ENCODE results near the gene ANKRD39. TPM values are rescaled to one million over a fixed set of nuclear protein-coding genes. Genes with fewer than 3 reads are reported as not detected.

Gene ANKRD39
- total and polyA plus RNA-seq, 2 of the 8 experiments (the other 6 are each of a cell fraction or from before 2014, with no cell fraction given): 18.5 to 21.3 TPM

- Histone ChIP-seq H3K79me1 (ENCODE audit: low read depth, low read length) (no peaks in the 10 kb centered on the region), H3K18ac (ENCODE audit: extremely low read depth, low read length) (no peak overlapping the region), H2BK120ac (replicated peaks; ENCODE audit: low read depth, low read length) (no peak overlapping the region), H3K9ac (replicated peaks in 1 of 4; ENCODE audit: extremely low read depth in 1 of 4, low read depth in 3 of 4, low read length in 3 of 4) (no peak overlapping the region), H2AFZ (ENCODE audit: low read length) (no peak overlapping the region), H3K56ac (replicated peaks; ENCODE audit: insufficient read length, low read depth, low read length) (no peak overlapping the region), H3K36me3 (ENCODE audit: control insufficient read depth in 2 of 4, insufficient read depth in 4 of 4, low read length in 3 of 4) (no peaks in the 10 kb centered on the region), H4K91ac (replicated peaks; ENCODE audit: insufficient read length, low read length) (no peak overlapping the region), H2BK15ac (ENCODE audit: low read length) (no peak overlapping the region), H3K27ac (ENCODE audit: low read depth, low read length) (no peak overlapping the region), H4K20me1 (replicated peaks in 1 of 2; ENCODE audit: control insufficient read depth in 1 of 2, insufficient read depth in 2 of 2, low read length in 2 of 2) (no peaks in the 10 kb centered on the region), H3K4ac (replicated peaks; ENCODE audit: insufficient read length, low read depth, low read length) (no peak overlapping the region), H2BK5ac (ENCODE audit: low read depth, low read length) (no peak overlapping the region), H2BK20ac (ENCODE audit: low read length) (no peak overlapping the region), H3K79me2 (ENCODE audit: control insufficient read depth in 1 of 2, insufficient read depth in 2 of 2, low read length in 2 of 2) (no peaks in the 10 kb centered on the region), H3K14ac (ENCODE audit: insufficient read length) (no peak overlapping the region), H3K4me3 (ENCODE audit: extremely low read depth in 1 of 4, insufficient read depth in 2 of 4, low read depth in 3 of 4, low read length in 4 of 4) (no peak overlapping the region), H3K4me1 (replicated peaks in 1 of 4; ENCODE audit: control insufficient read depth in 3 of 4, insufficient read depth in 4 of 4, low read length in 3 of 4) (no peaks in the 10 kb centered on the region), H2AK5ac (ENCODE audit: low read depth, low read length) (no peak overlapping the region), H3K4me2 (ENCODE audit: insufficient read depth in 1 of 2, low read depth in 2 of 2, low read length in 2 of 2) (no peak overlapping the region), H4K5ac (ENCODE audit: insufficient read length, low read depth, low read length) (no peak overlapping the region), H3K27me3 (replicated peaks in 1 of 4; ENCODE audit: control insufficient read depth in 3 of 4, extremely low read depth in 1 of 4, insufficient read depth in 3 of 4, low read length in 3 of 4) (no peaks in the 10 kb centered on the region), H3K9me3 (ENCODE audit: insufficient read depth in 2 of 2, low read depth in 1 of 2, low read length in 1 of 2) (no peaks in the 10 kb centered on the region), H3K23me2 (ENCODE audit: low read depth, low read length) (peaks cover 8% of the 10 kb centered on the region), H4K8ac (ENCODE audit: extremely low read depth, insufficient read depth, low read length) (no peak overlapping the region), H3K23ac (ENCODE audit: insufficient read length) (no peak overlapping the region), H2BK12ac (ENCODE audit: low read depth, low read length) (no peak overlapping the region)
- DNase-seq (ENCODE audit: low read depth in 1 of 2, low spot score in 2 of 2): no peak
- POLR2A ChIA-PET (ENCODE audit: partially characterized antibody): interaction anchor here (1.2 to 1.8 kb wide), 2 partner anchors 28 to 57 kb away, joined by 3 read pairs; no protein-coding TSS in a partner anchor
- 86% methylated on average over 3 of the region's 3 CpGs; no CpG with 5 or more reads in 1 of the 2 experiments for WGBS, 2 experiments (ENCODE audit: extremely low coverage in 1 of 2, insufficient coverage in 1 of 2, insufficient read length in 1 of 2, insufficient replicate concordance in 2 of 2, low coverage in 1 of 2, low lambda C conversion rate in 2 of 2, missing lambda C conversion rate in 1 of 2)
- CTCF ChIA-PET (ENCODE audit: partially characterized antibody): interaction anchor here (1.1 kb wide), 1 partner anchor 139 kb away, joined by 3 read pairs; no protein-coding TSS in a partner anchor
- no peak for FAIRE-seq
- TF ChIP-seq CTBP2 (IDR thresholded peaks at IDR 0.05; ENCODE audit: borderline replicate concordance, insufficient read depth, insufficient read length, low read length) (no peak), SIRT6 (IDR thresholded peaks at IDR 0.05; ENCODE audit: low read length) (no peak), RAD21 (IDR thresholded peaks at IDR 0.05 in 1 of 2, conservative IDR thresholded peaks at IDR 0.05 in 1 of 2; ENCODE audit: low read depth in 2 of 2, low read length in 2 of 2) (no peak), TAF7 (optimal IDR thresholded peaks at IDR 0.05; ENCODE audit: borderline replicate concordance, low read depth, low read length) (no peak), CTCF (IDR thresholded peaks at IDR 0.05; ENCODE audit: control extremely low read depth in 1 of 3, insufficient read depth in 1 of 3, low read depth in 1 of 3, low read length in 3 of 3) (no peak), JUN (IDR thresholded peaks at IDR 0.05; ENCODE audit: low read depth, low read length) (no peak), POLR2A (IDR thresholded peaks at IDR 0.05; ENCODE audit: control extremely low read depth in 1 of 2, low read depth in 2 of 2, low read length in 2 of 2) (no peak), GTF2F1 (IDR thresholded peaks at IDR 0.05; ENCODE audit: borderline replicate concordance, low read depth, low read length) (no peak), EP300 (IDR thresholded peaks at IDR 0.05; ENCODE audit: borderline replicate concordance in 1 of 2, low read depth in 2 of 2, low read length in 2 of 2) (no peak), ATF3 (IDR thresholded peaks at IDR 0.05; ENCODE audit: insufficient read depth, low read depth, low read length) (no peak)
Measured at GRCh38 chr2:96811917-96812316, 45.9 kb downstream of the ANKRD39 start.

Data from H1 (cell line).